WTC11 (cell line): ENCODE results near the gene TCEAL7. TPM values are rescaled to one million over a fixed set of nuclear protein-coding genes. Genes with fewer than 3 reads are reported as not detected.

Experiments
- ATAC-seq: fragments of 200-7000 bp; cut with Tn5 transposase; 2 replicates; pipeline ENCODE4 v1.10.0; 2021; ENCODE audit warnings: mild to moderate bottlenecking, moderate library complexity
- CTCF ChIA-PET: fragments of 300-600 bp; sonication (Branson Sonifier 250); formaldehyde crosslinking; loops from one replicate; lab custom pipeline; 2021; ENCODE audit warnings: antibody characterized with exemption; lab: Charles Lee
- POLR2A ChIA-PET: fragments of 350-600 bp; sonication (Branson Sonifier 250); formaldehyde crosslinking; loops from one replicate; lab custom pipeline; 2021; ENCODE audit warnings: antibody characterized with exemption; lab: Charles Lee
- DNase-seq: peaks from one replicate; pipeline ENCODE4 v3.0.0; 2021; ENCODE audit warnings: low spot score
- H3K27ac Mint-ChIP-seq: 2 replicates; pipeline ENCODE4 v1.8.0; 2021; ENCODE audit warnings: mixed read lengths
- H3K27me3 Mint-ChIP-seq: 2 replicates; pipeline ENCODE4 v1.8.0; 2021; ENCODE audit warnings: low read depth, mild to moderate bottlenecking, moderate library complexity, mixed read lengths
- H3K36me3 Mint-ChIP-seq: 2 replicates; pipeline ENCODE4 v1.8.0; 2021; ENCODE audit warnings: mixed read lengths
- H3K4me1 Mint-ChIP-seq: 2 replicates; pipeline ENCODE4 v1.8.0; 2022; ENCODE audit warnings: mixed read lengths
- H3K4me3 Mint-ChIP-seq: 2 replicates; pipeline ENCODE4 v1.8.0; 2021; ENCODE audit warnings: mild to moderate bottlenecking, moderate library complexity, mixed read lengths
- H3K9me3 Mint-ChIP-seq: 2 replicates; pipeline ENCODE4 v1.8.0; 2021; ENCODE audit warnings: mixed read lengths
- AR ChIP-seq: fragments of 250-450 bp; sonication (Bioruptor Pico); IDR thresholded peaks from 2 replicates; pipeline ENCODE4 v1.9.0; 2021; ENCODE audit warnings: mild to moderate bottlenecking
- CBFB ChIP-seq: sonication (generic); formaldehyde crosslinking; IDR thresholded peaks from 2 replicates; pipeline ENCODE4 v1.8.1; 2022; ENCODE audit warnings: mild to moderate bottlenecking, low read depth, missing genetic modification reagents
- CREM ChIP-seq: sonication (generic); formaldehyde crosslinking; IDR thresholded peaks from 2 replicates; pipeline ENCODE4 v1.8.1; 2022; ENCODE audit warnings: mild to moderate bottlenecking, missing genetic modification reagents, moderate library complexity
- ERG ChIP-seq: fragments of 250-450 bp; sonication (Bioruptor Pico); IDR thresholded peaks from 2 replicates; pipeline ENCODE4 v1.8.0; 2021; ENCODE audit warnings: mild to moderate bottlenecking
- FOXJ3 ChIP-seq: sonication (generic); formaldehyde crosslinking; IDR thresholded peaks from 2 replicates; pipeline ENCODE4 v1.9.0; 2021; ENCODE audit warnings: missing genetic modification reagents, mild to moderate bottlenecking, borderline replicate concordance
- GABPB1 ChIP-seq: sonication (generic); formaldehyde crosslinking; IDR thresholded peaks from 2 replicates; pipeline ENCODE4 v1.8.1; 2023; ENCODE audit warnings: mild to moderate bottlenecking, missing genetic modification reagents
- GTF2I ChIP-seq: fragments of 250-450 bp; sonication (Bioruptor Pico); conservative IDR thresholded peaks from 2 replicates; pipeline ENCODE4 v1.4.0; 2021; ENCODE audit warnings: mild to moderate bottlenecking
- IRF2 ChIP-seq: sonication (generic); formaldehyde crosslinking; IDR thresholded peaks from 2 replicates; pipeline ENCODE4 v1.8.0; 2022; ENCODE audit warnings: low read depth, missing genetic modification reagents, borderline replicate concordance
- KAT7 ChIP-seq: sonication (generic); formaldehyde crosslinking; IDR thresholded peaks from 2 replicates; pipeline ENCODE4 v1.8.1; 2023; ENCODE audit warnings: missing genetic modification reagents, mild to moderate bottlenecking, borderline replicate concordance
- NR2C2 ChIP-seq: sonication (generic); formaldehyde crosslinking; IDR thresholded peaks from 2 replicates; pipeline ENCODE4 v1.8.0; 2022; ENCODE audit warnings: mild to moderate bottlenecking, missing genetic modification reagents
- RORB ChIP-seq: fragments of 250-450 bp; sonication (Bioruptor Pico); IDR thresholded peaks from 2 replicates; pipeline ENCODE4 v1.9.0; 2021; ENCODE audit warnings: mild to moderate bottlenecking
- SOX15 ChIP-seq: fragments of 250-450 bp; sonication (Bioruptor Pico); IDR thresholded peaks from 2 replicates; pipeline ENCODE4 v1.9.0; 2021; ENCODE audit warnings: mild to moderate bottlenecking
- SP1 ChIP-seq: sonication (generic); formaldehyde crosslinking; conservative IDR thresholded peaks from 2 replicates; pipeline ENCODE4 v1.8.1; 2022; ENCODE audit warnings: missing genetic modification reagents
- TEAD1 ChIP-seq: sonication (generic); formaldehyde crosslinking; IDR thresholded peaks from 2 replicates; pipeline ENCODE4 v1.8.0; 2022; ENCODE audit warnings: mild to moderate bottlenecking, missing genetic modification reagents
- TP53 ChIP-seq: sonication (generic); formaldehyde crosslinking; IDR thresholded peaks from 2 replicates; pipeline ENCODE4 v1.8.1; 2023; ENCODE audit warnings: mild to moderate bottlenecking, missing genetic modification reagents
- ZNF121 ChIP-seq: sonication (generic); formaldehyde crosslinking; IDR thresholded peaks from 2 replicates; pipeline ENCODE4 v1.8.0; 2023; ENCODE audit warnings: missing genetic modification reagents
- ZNF219 ChIP-seq: sonication (generic); formaldehyde crosslinking; IDR thresholded peaks from 2 replicates; pipeline ENCODE4 v1.8.0; 2023; ENCODE audit warnings: missing genetic modification reagents, mild to moderate bottlenecking, borderline replicate concordance
- ZNF232 ChIP-seq: sonication (generic); formaldehyde crosslinking; IDR thresholded peaks from 2 replicates; pipeline ENCODE4 v1.8.0; 2022; ENCODE audit warnings: mild to moderate bottlenecking, missing genetic modification reagents
- ZNF263 ChIP-seq: sonication (generic); formaldehyde crosslinking; IDR thresholded peaks from 2 replicates; pipeline ENCODE4 v1.8.1; 2022; ENCODE audit warnings: low read depth, mild to moderate bottlenecking, moderate library complexity, missing genetic modification reagents
- ZNF416 ChIP-seq: fragments of 250-450 bp; sonication (Bioruptor Pico); IDR thresholded peaks from 2 replicates; pipeline ENCODE4 v1.9.0; 2021; ENCODE audit warnings: mild to moderate bottlenecking, inconsistent platforms
- total RNA-seq: library from RNA; stranded (reverse); gene quantifications from 3 replicates; pipeline ENCODE4 v1.2.3, GENCODE V29; 2021
- TF ChIP-seq, protein P1 (sequence below): sonication (generic); formaldehyde crosslinking; IDR thresholded peaks from 2 replicates; pipeline ENCODE4 v1.8.1; 2023; ENCODE audit warnings: mild to moderate bottlenecking, missing genetic modification reagents
- TF ChIP-seq, protein P2 (sequence below): sonication (generic); formaldehyde crosslinking; IDR thresholded peaks from 2 replicates; pipeline ENCODE4 v1.8.0; 2023; ENCODE audit warnings: missing genetic modification reagents
- TF ChIP-seq, protein P3 (sequence below): sonication (generic); formaldehyde crosslinking; IDR thresholded peaks from 2 replicates; pipeline ENCODE4 v1.8.1; 2022; ENCODE audit warnings: missing genetic modification reagents, borderline replicate concordance
- TF ChIP-seq, protein P4 (sequence below): sonication (generic); formaldehyde crosslinking; IDR thresholded peaks from 2 replicates; pipeline ENCODE4 v1.8.1; 2022; ENCODE audit warnings: mild to moderate bottlenecking, missing genetic modification reagents, moderate library complexity, borderline replicate concordance

The TCEAL7 gene
- total RNA-seq, 1 experiment from 2014 or later, result 5.6 TPM

DNA sequence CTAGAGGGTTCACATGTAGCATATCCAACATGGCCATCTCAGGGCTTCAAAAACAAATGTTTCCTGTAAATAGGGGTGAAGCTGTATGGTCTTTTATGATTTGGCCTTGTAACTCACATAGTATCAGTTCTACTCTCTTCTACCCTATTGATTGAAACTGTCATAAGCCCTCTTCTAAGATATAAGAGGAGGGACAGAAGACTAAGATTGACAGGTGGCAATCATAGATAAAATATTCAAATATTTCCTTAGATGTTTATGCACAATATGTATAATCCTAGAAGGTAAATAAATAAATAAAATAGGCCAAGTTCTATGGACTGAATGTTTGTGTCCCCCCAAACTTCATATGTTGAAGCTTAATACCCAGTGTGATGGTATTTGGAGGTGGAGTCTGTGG lies 39.4 kb downstream of the TCEAL7 start (continued):
- TF ChIP-seq TP53 (CRISPR knock-in tag), result no peak
- no peak for TF ChIP-seq GABPB1 (CRISPR knock-in tag)
- TF ChIP-seq GTF2I (CRISPR knock-in tag), result no peak
- TF ChIP-seq ZNF416 (CRISPR knock-in tag), result no peak
- no peak for TF ChIP-seq CBFB
- TF ChIP-seq AR (CRISPR knock-in tag), result no peak

GRCh38 chrX:103372886-103373285 lies 42.8 kb downstream of the TCEAL7 start:
- no peak for DNase-seq
- H3K4me1 Mint-ChIP-seq, result peaks cover 16% of the 10 kb centered on the region
- no peak overlapping the region for H3K27ac Mint-ChIP-seq
- no peaks in the 10 kb centered on the region for H3K27me3 Mint-ChIP-seq
- no peak for ATAC-seq
- no peak overlapping the region for H3K4me3 Mint-ChIP-seq
- H3K9me3 Mint-ChIP-seq, result no peaks in the 10 kb centered on the region
- peaks cover 7% of the 10 kb centered on the region for H3K36me3 Mint-ChIP-seq
- TF ChIP-seq, protein P1, sequence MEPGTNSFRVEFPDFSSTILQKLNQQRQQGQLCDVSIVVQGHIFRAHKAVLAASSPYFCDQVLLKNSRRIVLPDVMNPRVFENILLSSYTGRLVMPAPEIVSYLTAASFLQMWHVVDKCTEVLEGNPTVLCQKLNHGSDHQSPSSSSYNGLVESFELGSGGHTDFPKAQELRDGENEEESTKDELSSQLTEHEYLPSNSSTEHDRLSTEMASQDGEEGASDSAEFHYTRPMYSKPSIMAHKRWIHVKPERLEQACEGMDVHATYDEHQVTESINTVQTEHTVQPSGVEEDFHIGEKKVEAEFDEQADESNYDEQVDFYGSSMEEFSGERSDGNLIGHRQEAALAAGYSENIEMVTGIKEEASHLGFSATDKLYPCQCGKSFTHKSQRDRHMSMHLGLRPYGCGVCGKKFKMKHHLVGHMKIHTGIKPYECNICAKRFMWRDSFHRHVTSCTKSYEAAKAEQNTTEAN (CRISPR knock-in tag), result no peak
- TF ChIP-seq, protein P2, sequence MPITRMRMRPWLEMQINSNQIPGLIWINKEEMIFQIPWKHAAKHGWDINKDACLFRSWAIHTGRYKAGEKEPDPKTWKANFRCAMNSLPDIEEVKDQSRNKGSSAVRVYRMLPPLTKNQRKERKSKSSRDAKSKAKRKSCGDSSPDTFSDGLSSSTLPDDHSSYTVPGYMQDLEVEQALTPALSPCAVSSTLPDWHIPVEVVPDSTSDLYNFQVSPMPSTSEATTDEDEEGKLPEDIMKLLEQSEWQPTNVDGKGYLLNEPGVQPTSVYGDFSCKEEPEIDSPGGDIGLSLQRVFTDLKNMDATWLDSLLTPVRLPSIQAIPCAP, result no peak
- TF ChIP-seq SOX15 (CRISPR knock-in tag), result no peak
- TF ChIP-seq, protein P3, sequence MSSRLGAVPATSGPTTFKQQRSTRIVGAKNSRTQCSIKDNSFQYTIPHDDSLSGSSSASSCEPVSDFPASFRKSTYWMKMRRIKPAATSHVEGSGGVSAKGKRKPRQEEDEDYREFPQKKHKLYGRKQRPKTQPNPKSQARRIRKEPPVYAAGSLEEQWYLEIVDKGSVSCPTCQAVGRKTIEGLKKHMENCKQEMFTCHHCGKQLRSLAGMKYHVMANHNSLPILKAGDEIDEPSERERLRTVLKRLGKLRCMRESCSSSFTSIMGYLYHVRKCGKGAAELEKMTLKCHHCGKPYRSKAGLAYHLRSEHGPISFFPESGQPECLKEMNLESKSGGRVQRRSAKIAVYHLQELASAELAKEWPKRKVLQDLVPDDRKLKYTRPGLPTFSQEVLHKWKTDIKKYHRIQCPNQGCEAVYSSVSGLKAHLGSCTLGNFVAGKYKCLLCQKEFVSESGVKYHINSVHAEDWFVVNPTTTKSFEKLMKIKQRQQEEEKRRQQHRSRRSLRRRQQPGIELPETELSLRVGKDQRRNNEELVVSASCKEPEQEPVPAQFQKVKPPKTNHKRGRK (CRISPR knock-in tag), result no peak
- TF ChIP-seq ERG (CRISPR knock-in tag), result no peak
- no peak for TF ChIP-seq RORB (CRISPR knock-in tag)
- no peak for TF ChIP-seq ZNF219 (CRISPR knock-in tag)
- TF ChIP-seq ZNF121 (CRISPR knock-in tag), result no peak
- TF ChIP-seq FOXJ3 (CRISPR knock-in tag), result no peak
- TF ChIP-seq NR2C2 (CRISPR knock-in tag), result no peak
- no peak for TF ChIP-seq TEAD1 (CRISPR knock-in tag)
- no peak for TF ChIP-seq KAT7
- TF ChIP-seq ZNF263 (CRISPR knock-in tag), result no peak
- TF ChIP-seq, protein P4, sequence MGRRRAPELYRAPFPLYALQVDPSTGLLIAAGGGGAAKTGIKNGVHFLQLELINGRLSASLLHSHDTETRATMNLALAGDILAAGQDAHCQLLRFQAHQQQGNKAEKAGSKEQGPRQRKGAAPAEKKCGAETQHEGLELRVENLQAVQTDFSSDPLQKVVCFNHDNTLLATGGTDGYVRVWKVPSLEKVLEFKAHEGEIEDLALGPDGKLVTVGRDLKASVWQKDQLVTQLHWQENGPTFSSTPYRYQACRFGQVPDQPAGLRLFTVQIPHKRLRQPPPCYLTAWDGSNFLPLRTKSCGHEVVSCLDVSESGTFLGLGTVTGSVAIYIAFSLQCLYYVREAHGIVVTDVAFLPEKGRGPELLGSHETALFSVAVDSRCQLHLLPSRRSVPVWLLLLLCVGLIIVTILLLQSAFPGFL (CRISPR knock-in tag), result no peak
- no peak for TF ChIP-seq CBFB
- no peak for TF ChIP-seq IRF2
- TF ChIP-seq ZNF232 (CRISPR knock-in tag), result no peak
- TF ChIP-seq CREM (CRISPR knock-in tag), result no peak
- no peak for TF ChIP-seq SP1 (CRISPR knock-in tag)
- ChIA-PET POLR2A (no interaction called here), CTCF (no interaction called here)
